ENCODE data around the gene WNT8B. TPM values are rescaled to one million over a fixed set of nuclear protein-coding genes. Genes with fewer than 3 reads are reported as not detected.

WNT8B gene, protein sequence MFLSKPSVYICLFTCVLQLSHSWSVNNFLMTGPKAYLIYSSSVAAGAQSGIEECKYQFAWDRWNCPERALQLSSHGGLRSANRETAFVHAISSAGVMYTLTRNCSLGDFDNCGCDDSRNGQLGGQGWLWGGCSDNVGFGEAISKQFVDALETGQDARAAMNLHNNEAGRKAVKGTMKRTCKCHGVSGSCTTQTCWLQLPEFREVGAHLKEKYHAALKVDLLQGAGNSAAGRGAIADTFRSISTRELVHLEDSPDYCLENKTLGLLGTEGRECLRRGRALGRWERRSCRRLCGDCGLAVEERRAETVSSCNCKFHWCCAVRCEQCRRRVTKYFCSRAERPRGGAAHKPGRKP
- total RNA-seq (2014; rRNA removed; shearing (Covaris generic); ENCODE audit: low replicate concordance) = not detected in 2 replicates

- Histone ChIP-seq H3K4me3 (no peak within 1 kb of the TSS), H3K27me3 (peaks cover 29% of the 10 kb centered on the region), H3K36me3 (no peaks in the 10 kb centered on the region), H3K9me3 (no peaks in the 10 kb centered on the region)
- no peak for DNase-seq
Measured at GRCh38 chr10:100462709-100463108, at the start of gene WNT8B. Gene WNT8B (plus strand): TSS chr10:100463009. CDS start chr10:100463169, 160 bp downstream.

- Histone ChIP-seq H3K36me3 (no peaks in the 10 kb centered on the region), H3K27me3 (no peaks in the 10 kb centered on the region; the same call in 1 of the 2 replicates), H3K4me3 (no peak overlapping the region), H3K9me3 (no peaks in the 10 kb centered on the region)
- no peak for DNase-seq
Measured at GRCh38 chr10:100413173-100413572, 49.6 kb upstream of the WNT8B start.

GRCh38 chr10:100419911-100420449 lies 42.8 kb upstream of the WNT8B start:
- no peak for DNase-seq
- no peaks in the 10 kb centered on the region for H3K9me3 ChIP-seq
- H3K4me3 ChIP-seq = no peak overlapping the region
- no peaks in the 10 kb centered on the region; the same call in 1 of the 2 replicates for H3K27me3 ChIP-seq
- no peaks in the 10 kb centered on the region for H3K36me3 ChIP-seq

DNA sequence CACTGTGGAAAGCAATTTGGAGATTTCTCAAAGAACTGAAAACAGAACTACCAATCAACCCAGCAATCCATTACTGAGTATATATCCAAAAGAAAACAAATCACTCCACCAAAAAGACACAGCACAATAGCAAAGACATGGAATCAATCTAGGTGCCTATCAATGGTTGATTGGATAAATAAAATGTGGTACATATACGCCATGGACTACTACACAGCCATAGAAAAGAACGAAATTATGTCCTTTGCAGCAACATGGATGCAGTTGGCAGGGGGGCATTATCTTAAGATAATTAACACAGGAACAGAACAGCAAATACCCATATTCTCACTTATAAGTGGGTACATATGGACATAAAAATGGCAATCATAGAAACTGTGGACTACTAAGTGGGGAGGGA lies 35.4 kb upstream of the WNT8B start:
- no peak for DNase-seq
- H3K36me3 ChIP-seq = no peaks in the 10 kb centered on the region
- H3K27me3 ChIP-seq = peaks cover 4% of the 10 kb centered on the region; the same call in 1 of the 2 replicates
- no peaks in the 10 kb centered on the region for H3K9me3 ChIP-seq
- H3K4me3 ChIP-seq = no peak overlapping the region

GRCh38 chr10:100433253-100434240 lies 29.3 kb upstream of the WNT8B start:
- peak; percentile 67 for DNase-seq
- Histone ChIP-seq H3K9me3 (no peaks in the 10 kb centered on the region), H3K4me3 (no peak overlapping the region), H3K27me3 (no peaks in the 10 kb centered on the region), H3K36me3 (no peaks in the 10 kb centered on the region)

- Histone ChIP-seq H3K36me3 (no peaks in the 10 kb centered on the region), H3K27me3 (no peaks in the 10 kb centered on the region), H3K4me3 (no peak overlapping the region), H3K9me3 (no peaks in the 10 kb centered on the region)
- no peak for DNase-seq
Measured at GRCh38 chr10:100436255-100436654, 26.6 kb upstream of the WNT8B start.

DNA sequence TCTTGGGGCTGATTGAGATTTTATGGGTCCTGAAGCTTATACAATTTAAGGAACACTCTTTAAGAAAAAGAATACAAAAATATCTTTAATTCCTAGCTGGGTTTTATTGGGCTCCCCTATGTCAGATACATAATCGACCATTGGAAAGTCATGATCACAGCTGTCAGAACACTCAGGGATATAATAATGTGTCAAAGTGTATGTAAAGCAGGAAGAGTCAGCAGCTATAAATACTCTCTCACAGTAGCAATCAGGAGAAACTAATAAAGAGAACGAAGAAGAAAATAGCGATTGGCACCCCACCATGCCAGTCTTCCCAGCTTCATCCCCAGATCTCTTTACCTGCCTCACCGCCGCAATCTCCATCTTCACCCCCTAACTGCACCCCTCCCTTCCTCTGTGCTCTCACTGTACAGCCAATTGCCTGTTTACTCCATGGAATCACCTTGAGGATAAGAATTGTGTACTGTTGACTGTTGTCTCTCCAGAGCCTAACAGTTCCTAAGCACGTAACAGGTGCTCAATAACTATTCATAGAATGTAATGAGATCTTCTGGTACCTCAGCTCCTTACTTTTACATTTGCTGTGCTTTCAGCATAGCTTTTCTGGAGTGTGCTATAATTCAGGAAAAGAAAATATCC lies 24.0 kb upstream of the WNT8B start:
- DNase-seq = no peak
- H3K9me3 ChIP-seq = no peaks in the 10 kb centered on the region
- H3K4me3 ChIP-seq = no peak overlapping the region
- H3K27me3 ChIP-seq = no peaks in the 10 kb centered on the region
- no peaks in the 10 kb centered on the region for H3K36me3 ChIP-seq

DNA sequence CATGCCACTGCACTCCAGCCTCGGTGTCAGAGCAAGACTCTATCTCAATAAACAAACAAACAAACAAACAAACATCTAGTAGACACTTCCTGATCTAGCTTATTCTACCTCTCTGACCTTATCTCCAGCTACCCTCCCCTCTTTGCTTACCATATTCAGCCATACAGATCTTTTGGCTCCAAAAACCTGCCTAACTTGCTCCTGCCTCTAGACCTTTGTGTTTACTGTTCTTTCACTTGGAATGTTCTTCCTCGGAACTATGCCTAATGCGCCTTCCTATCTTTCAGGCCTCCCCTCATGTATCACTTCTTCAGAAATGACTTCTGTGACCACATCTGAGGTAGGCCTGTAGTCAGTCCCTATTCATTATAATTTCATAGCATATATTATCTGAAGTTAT lies 20.3 kb upstream of the WNT8B start:
- Histone ChIP-seq H3K27me3 (0 out of 2 replicates have a peak, but pooled peaks cover 3% of the 10 kb centered on the region), H3K4me3 (no peak overlapping the region), H3K9me3 (no peaks in the 10 kb centered on the region), H3K36me3 (no peaks in the 10 kb centered on the region)
- DNase-seq = no peak

GRCh38 chr10:100446130-100446761 lies 16.6 kb upstream of the WNT8B start:
- no peaks in the 10 kb centered on the region for H3K9me3 ChIP-seq
- peaks cover 13% of the 10 kb centered on the region; the same call in 1 of the 2 replicates for H3K27me3 ChIP-seq
- H3K36me3 ChIP-seq = no peaks in the 10 kb centered on the region
- H3K4me3 ChIP-seq = no peak overlapping the region
- DNase-seq = no peak

DNA sequence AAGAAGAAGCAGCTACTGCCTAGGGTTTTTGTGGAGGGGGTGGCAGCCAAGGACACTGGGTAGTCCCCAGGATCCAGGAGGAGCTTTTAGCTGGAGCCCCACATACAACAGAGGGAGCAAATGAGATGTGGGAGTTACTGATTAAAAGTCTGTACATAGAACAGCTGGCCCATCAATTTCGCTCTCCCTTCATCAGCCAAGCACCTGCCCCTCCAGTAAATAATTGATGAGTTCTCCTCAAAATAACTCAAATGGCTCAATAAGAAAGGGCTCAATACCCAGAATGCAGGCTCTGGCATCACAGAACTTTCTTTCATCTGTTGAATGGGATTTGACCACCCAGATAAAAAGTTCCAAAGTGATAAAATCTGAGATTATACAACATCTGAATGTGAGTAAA lies 15.1 kb upstream of the WNT8B start:
- no peaks in the 10 kb centered on the region for H3K9me3 ChIP-seq
- H3K27me3 ChIP-seq = peaks cover 16% of the 10 kb centered on the region
- no peak for DNase-seq
- H3K4me3 ChIP-seq = no peak overlapping the region
- H3K36me3 ChIP-seq = no peaks in the 10 kb centered on the region

GRCh38 chr10:100448951-100449350 lies 13.9 kb upstream of the WNT8B start:
- Histone ChIP-seq H3K36me3 (no peaks in the 10 kb centered on the region), H3K9me3 (no peaks in the 10 kb centered on the region), H3K27me3 (peaks cover 19% of the 10 kb centered on the region), H3K4me3 (no peak overlapping the region)
- DNase-seq = no peak

GRCh38 chr10:100468322-100468721 lies 5.5 kb downstream of the WNT8B start:
- no peak for DNase-seq
- H3K4me3 ChIP-seq = no peak overlapping the region
- peaks cover 25% of the 10 kb centered on the region for H3K27me3 ChIP-seq
- no peaks in the 10 kb centered on the region for H3K36me3 ChIP-seq
- H3K9me3 ChIP-seq = no peaks in the 10 kb centered on the region

GRCh38 chr10:100468978-100469377 lies 6.2 kb downstream of the WNT8B start:
- DNase-seq = no peak
- Histone ChIP-seq H3K9me3 (no peaks in the 10 kb centered on the region), H3K36me3 (no peaks in the 10 kb centered on the region), H3K4me3 (no peak overlapping the region), H3K27me3 (peaks cover 24% of the 10 kb centered on the region)

GRCh38 chr10:100469756-100470155 lies 6.9 kb downstream of the WNT8B start:
- H3K27me3 ChIP-seq = peaks cover 21% of the 10 kb centered on the region
- no peak overlapping the region for H3K4me3 ChIP-seq
- no peaks in the 10 kb centered on the region for H3K36me3 ChIP-seq
- DNase-seq = no peak
- no peaks in the 10 kb centered on the region for H3K9me3 ChIP-seq

DNA sequence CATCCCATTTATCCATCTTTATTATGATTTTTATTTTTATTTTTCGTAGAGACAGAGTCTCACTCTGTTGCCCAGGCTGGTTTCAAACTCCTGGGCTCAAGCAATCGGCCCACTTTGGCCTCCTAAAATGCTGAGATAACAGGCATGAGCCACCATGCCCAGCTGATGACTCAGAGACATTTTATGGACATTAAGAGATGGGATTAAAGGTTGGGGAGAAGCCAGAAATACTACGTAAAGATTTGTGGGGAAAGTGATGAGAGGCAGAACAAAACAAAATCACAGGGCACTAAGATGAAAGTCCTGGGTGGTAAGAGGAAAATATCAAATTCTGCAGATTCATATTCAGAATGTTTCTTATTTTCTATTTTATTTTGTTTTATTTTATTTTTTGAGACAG lies 7.6 kb downstream of the WNT8B start:
- Histone ChIP-seq H3K27me3 (peaks cover 17% of the 10 kb centered on the region), H3K9me3 (no peaks in the 10 kb centered on the region), H3K36me3 (no peaks in the 10 kb centered on the region), H3K4me3 (no peak overlapping the region)
- DNase-seq = peak; percentile 8

- Histone ChIP-seq H3K36me3 (no peaks in the 10 kb centered on the region), H3K27me3 (peaks cover 44% of the 10 kb centered on the region), H3K4me3 (no peak overlapping the region), H3K9me3 (no peaks in the 10 kb centered on the region; the same call in 1 of the 2 replicates)
- no peak for DNase-seq
Measured at GRCh38 chr10:100477970-100478369, 15.2 kb downstream of the WNT8B start.
